ENCODE results near the gene GPR119.
"Not testable (repeated sequence)": the region's sequence is repeated elsewhere in the genome, so short reads cannot be mapped to it uniquely, and the experiment has no call there.

GPR119 gene

DNA sequence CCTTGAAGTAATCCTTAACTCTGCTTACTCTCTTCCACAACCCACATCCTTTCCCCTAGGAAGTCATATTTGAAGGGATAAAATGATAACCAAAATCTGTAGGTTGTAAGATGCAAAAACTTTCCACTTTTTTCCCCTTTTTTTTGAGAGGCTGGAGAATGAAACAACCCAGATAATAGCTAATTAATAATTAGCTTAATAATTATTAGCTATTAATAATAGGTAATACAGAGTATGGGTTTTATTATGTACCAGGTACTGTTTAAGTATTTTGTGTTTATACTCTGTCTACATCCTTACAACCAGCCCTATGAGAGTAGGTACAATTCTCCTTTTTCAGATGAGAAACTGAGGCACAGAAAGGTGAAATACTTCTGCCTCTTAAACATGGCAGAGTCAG is 9.4 kb downstream of the GPR119 start:
- Histone ChIP-seq H2BK5ac (ENCODE audit: low read depth, low read length, poor library complexity) (no peak overlapping the region), H3K4ac (ENCODE audit: low read depth, low read length) (no peak overlapping the region), H3K9me3 (ENCODE audit: insufficient read depth, low read depth, low read length) (no peaks in the 10 kb centered on the region), H2BK12ac (ENCODE audit: low read length) (no peak overlapping the region), H3K27ac (ENCODE audit: low read depth, low read length) (no peak overlapping the region), H3K14ac (ENCODE audit: low read length) (no peak overlapping the region), H2AK5ac (ENCODE audit: low read length) (no peak overlapping the region), H4K8ac (ENCODE audit: low read depth, low read length) (no peak overlapping the region), H2BK120ac (ENCODE audit: insufficient read depth, low read length, poor library complexity) (no peak overlapping the region), H3K23ac (ENCODE audit: low read length) (no peak overlapping the region), H3K36me3 (ENCODE audit: control insufficient read depth in 1 of 2, insufficient read depth in 2 of 2, low read length in 2 of 2) (no peaks in the 10 kb centered on the region), H4K12ac (ENCODE audit: low read depth, low read length) (no peak overlapping the region), H3K79me1 (ENCODE audit: low read length) (no peaks in the 10 kb centered on the region), H3K4me1 (ENCODE audit: control insufficient read depth in 1 of 2, insufficient read depth in 2 of 2, low read length in 2 of 2) (no peaks in the 10 kb centered on the region), H3K4me2 (ENCODE audit: low read length) (no peak overlapping the region), H3K79me2 (ENCODE audit: control insufficient read depth, insufficient read depth, low read length, poor library complexity) (no peaks in the 10 kb centered on the region), H3K18ac (ENCODE audit: low read length) (no peak overlapping the region), H4K91ac (ENCODE audit: low read depth, low read length) (no peak overlapping the region), H3K4me3 (ENCODE audit: low read depth, low read length) (no peak overlapping the region), H3K9ac (ENCODE audit: low read length) (no peak overlapping the region), H2AFZ (ENCODE audit: insufficient read depth, low read length, poor library complexity) (no peak overlapping the region), H3K27me3 (ENCODE audit: insufficient read depth, low read length) (no peaks in the 10 kb centered on the region)
- DNase-seq = no peak

DNA sequence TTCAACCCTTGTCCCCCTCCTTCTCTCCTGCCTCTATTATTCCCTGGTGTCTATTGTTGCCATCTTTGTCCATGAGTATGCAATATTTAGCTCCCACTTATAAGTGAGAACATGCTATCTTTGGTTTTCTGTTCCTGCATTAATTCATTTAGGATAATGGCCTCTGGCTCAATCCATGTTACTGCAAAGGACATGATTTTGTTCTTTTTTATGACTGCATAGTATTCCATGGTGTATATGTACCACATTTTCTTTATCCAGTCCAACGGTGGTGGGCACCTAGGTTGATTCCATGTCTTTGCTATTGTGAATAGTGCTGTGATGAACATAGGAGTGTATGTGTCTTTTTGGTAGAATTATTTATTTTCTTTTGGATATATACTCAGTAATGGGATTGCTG is 33.4 kb downstream of the GPR119 start:
- H3K9ac ChIP-seq (ENCODE audit: low read length); H4K12ac ChIP-seq (ENCODE audit: low read depth, low read length); H4K91ac ChIP-seq (ENCODE audit: low read depth, low read length); H3K79me2 ChIP-seq (ENCODE audit: control insufficient read depth, insufficient read depth, low read length, poor library complexity); H3K4me2 ChIP-seq (ENCODE audit: low read length); DNase-seq; H3K23ac ChIP-seq (ENCODE audit: low read length); H3K27ac ChIP-seq (ENCODE audit: low read depth, low read length); H3K9me3 ChIP-seq (ENCODE audit: insufficient read depth, low read depth, low read length); H3K27me3 ChIP-seq (ENCODE audit: insufficient read depth, low read length); H2AK5ac ChIP-seq (ENCODE audit: low read length); H3K79me1 ChIP-seq (ENCODE audit: low read length); H3K4me1 ChIP-seq (ENCODE audit: control insufficient read depth in 1 of 2, insufficient read depth in 2 of 2, low read length in 2 of 2); H3K14ac ChIP-seq (ENCODE audit: low read length); H2AFZ ChIP-seq (ENCODE audit: insufficient read depth, low read length, poor library complexity); H3K4me3 ChIP-seq (ENCODE audit: low read depth, low read length); H2BK5ac ChIP-seq (ENCODE audit: low read depth, low read length, poor library complexity); H2BK12ac ChIP-seq (ENCODE audit: low read length); H3K4ac ChIP-seq (ENCODE audit: low read depth, low read length); H2BK120ac ChIP-seq (ENCODE audit: insufficient read depth, low read length, poor library complexity); H4K8ac ChIP-seq (ENCODE audit: low read depth, low read length); H3K18ac ChIP-seq (ENCODE audit: low read length); H3K36me3 ChIP-seq (ENCODE audit: control insufficient read depth in 1 of 2, insufficient read depth in 2 of 2, low read length in 2 of 2): not testable (repeated sequence)
- no CpG with 5 or more reads among the region's 1 CpG for WGBS (ENCODE audit: extremely low coverage, insufficient coverage, insufficient read length)

DNA sequence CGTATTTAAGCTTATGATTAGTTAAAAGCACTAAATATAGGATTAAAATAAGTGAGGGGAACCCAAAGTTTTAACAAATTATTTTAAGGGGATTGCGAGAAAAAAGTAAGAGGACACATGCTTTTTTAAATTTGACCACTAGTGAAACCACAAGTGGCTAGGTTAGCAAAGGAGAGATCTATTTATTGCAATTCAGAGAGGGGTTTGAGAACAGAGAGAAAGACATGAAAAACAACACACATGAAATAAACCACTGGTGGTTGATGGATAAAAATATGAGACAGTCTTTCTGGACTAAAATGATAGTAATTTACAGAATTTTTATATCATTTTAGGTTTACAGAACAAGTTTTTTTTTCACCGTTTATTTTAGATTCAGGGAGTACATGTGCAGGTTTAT is 33.9 kb downstream of the GPR119 start:
- Histone ChIP-seq H2BK120ac (ENCODE audit: insufficient read depth, low read length, poor library complexity) (no peak overlapping the region), H3K79me1 (ENCODE audit: low read length) (no peaks in the 10 kb centered on the region), H2AK5ac (ENCODE audit: low read length) (no peak overlapping the region), H2AFZ (ENCODE audit: insufficient read depth, low read length, poor library complexity) (no peak overlapping the region), H3K18ac (ENCODE audit: low read length) (no peak overlapping the region), H3K23ac (ENCODE audit: low read length) (no peak overlapping the region), H3K14ac (ENCODE audit: low read length) (no peak overlapping the region), H3K9ac (ENCODE audit: low read length) (no peak overlapping the region), H3K4ac (ENCODE audit: low read depth, low read length) (no peak overlapping the region), H3K27me3 (ENCODE audit: insufficient read depth, low read length) (no peaks in the 10 kb centered on the region), H3K4me3 (ENCODE audit: low read depth, low read length) (no peak overlapping the region), H3K79me2 (ENCODE audit: control insufficient read depth, insufficient read depth, low read length, poor library complexity) (no peaks in the 10 kb centered on the region), H3K9me3 (ENCODE audit: insufficient read depth, low read depth, low read length) (no peaks in the 10 kb centered on the region), H2BK12ac (ENCODE audit: low read length) (no peak overlapping the region), H3K27ac (ENCODE audit: low read depth, low read length) (no peak overlapping the region), H2BK5ac (ENCODE audit: low read depth, low read length, poor library complexity) (no peak overlapping the region), H4K8ac (ENCODE audit: low read depth, low read length) (no peak overlapping the region), H4K91ac (ENCODE audit: low read depth, low read length) (no peak overlapping the region), H3K36me3 (ENCODE audit: control insufficient read depth in 1 of 2, insufficient read depth in 2 of 2, low read length in 2 of 2) (no peaks in the 10 kb centered on the region), H3K4me2 (ENCODE audit: low read length) (no peak overlapping the region), H4K12ac (ENCODE audit: low read depth, low read length) (no peak overlapping the region), H3K4me1 (ENCODE audit: control insufficient read depth in 1 of 2, insufficient read depth in 2 of 2, low read length in 2 of 2) (no peaks in the 10 kb centered on the region)
- no peak for DNase-seq
- WGBS (ENCODE audit: extremely low coverage, insufficient coverage, insufficient read length) = no CpG with 5 or more reads among the region's 3 CpGs

DNA sequence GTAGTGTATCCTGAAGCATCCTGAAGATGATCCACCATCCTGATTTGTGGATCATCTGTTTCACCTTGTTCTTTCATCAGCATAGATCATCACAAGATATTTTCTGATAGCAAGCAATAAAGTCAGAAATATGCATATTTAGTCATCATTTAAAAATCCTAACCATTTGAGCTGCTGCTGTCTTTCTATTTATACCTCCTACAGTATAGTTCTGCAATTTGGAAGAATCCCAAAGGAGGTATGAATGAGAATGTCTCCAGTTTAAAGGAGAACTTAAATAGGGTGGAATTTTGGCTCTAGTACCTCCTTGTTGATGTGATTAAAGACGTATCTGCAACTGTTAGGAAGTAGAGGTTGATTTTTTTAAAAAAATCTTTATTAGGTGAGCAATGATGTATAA is 38.2 kb downstream of the GPR119 start:
- H3K14ac ChIP-seq (ENCODE audit: low read length) = no peak overlapping the region
- no CpG with 5 or more reads among the region's 1 CpG for WGBS (ENCODE audit: extremely low coverage, insufficient coverage, insufficient read length)
- no peak overlapping the region for H3K4me2 ChIP-seq (ENCODE audit: low read length)
- no peak overlapping the region for H2AFZ ChIP-seq (ENCODE audit: insufficient read depth, low read length, poor library complexity)
- H2BK5ac ChIP-seq (ENCODE audit: low read depth, low read length, poor library complexity) = no peak overlapping the region
- no peak overlapping the region for H3K4ac ChIP-seq (ENCODE audit: low read depth, low read length)
- no peak overlapping the region for H3K18ac ChIP-seq (ENCODE audit: low read length)
- peak in 1 of 2 donors; percentile 6 for DNase-seq
- no peak overlapping the region for H2AK5ac ChIP-seq (ENCODE audit: low read length)
- H3K27me3 ChIP-seq (ENCODE audit: insufficient read depth, low read length) = no peaks in the 10 kb centered on the region
- no peak overlapping the region for H3K23ac ChIP-seq (ENCODE audit: low read length)
- H3K4me1 ChIP-seq (ENCODE audit: control insufficient read depth in 1 of 2, insufficient read depth in 2 of 2, low read length in 2 of 2) = no peaks in the 10 kb centered on the region
- no peak overlapping the region for H4K8ac ChIP-seq (ENCODE audit: low read depth, low read length)
- H2BK120ac ChIP-seq (ENCODE audit: insufficient read depth, low read length, poor library complexity) = no peak overlapping the region
- H3K9me3 ChIP-seq (ENCODE audit: insufficient read depth, low read depth, low read length) = no peaks in the 10 kb centered on the region
- no peak overlapping the region for H3K9ac ChIP-seq (ENCODE audit: low read length)
- no peak overlapping the region for H4K91ac ChIP-seq (ENCODE audit: low read depth, low read length)
- H4K12ac ChIP-seq (ENCODE audit: low read depth, low read length) = no peak overlapping the region
- H3K4me3 ChIP-seq (ENCODE audit: low read depth, low read length) = no peak overlapping the region
- no peak overlapping the region for H3K27ac ChIP-seq (ENCODE audit: low read depth, low read length)
- H2BK12ac ChIP-seq (ENCODE audit: low read length) = no peak overlapping the region
- no peaks in the 10 kb centered on the region for H3K79me2 ChIP-seq (ENCODE audit: control insufficient read depth, insufficient read depth, low read length, poor library complexity)
- no peaks in the 10 kb centered on the region for H3K36me3 ChIP-seq (ENCODE audit: control insufficient read depth in 1 of 2, insufficient read depth in 2 of 2, low read length in 2 of 2)
- no peaks in the 10 kb centered on the region for H3K79me1 ChIP-seq (ENCODE audit: low read length)

DNA sequence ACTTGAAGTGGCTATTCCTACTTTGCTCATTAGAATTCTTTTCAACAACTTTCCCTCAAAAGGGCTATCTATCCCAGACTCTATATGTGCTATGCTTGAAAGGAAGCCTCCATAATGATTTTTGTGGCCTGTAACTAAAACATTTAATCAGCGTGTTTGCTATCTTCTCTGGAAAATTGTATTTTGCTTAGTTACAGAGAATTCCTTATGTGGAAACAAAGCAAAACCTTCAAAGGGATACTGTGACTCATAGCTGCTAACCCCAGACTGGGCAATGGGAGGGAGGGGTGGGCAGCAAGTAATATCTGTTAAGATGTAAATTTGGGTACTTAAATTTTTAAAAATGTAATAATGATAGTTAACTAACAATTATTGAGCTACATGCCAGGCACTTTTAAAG is 42.1 kb downstream of the GPR119 start:
- H3K9ac ChIP-seq (ENCODE audit: low read length) = no peak overlapping the region

More for the DNA sequence above, 42.1 kb downstream of the GPR119 start:
- H4K12ac ChIP-seq (ENCODE audit: low read depth, low read length) = no peak overlapping the region
- H3K4ac ChIP-seq (ENCODE audit: low read depth, low read length) = no peak overlapping the region
- no peak overlapping the region for H2BK5ac ChIP-seq (ENCODE audit: low read depth, low read length, poor library complexity)
- H4K91ac ChIP-seq (ENCODE audit: low read depth, low read length) = no peak overlapping the region
- no CpG with 5 or more reads among the region's 1 CpG for WGBS (ENCODE audit: extremely low coverage, insufficient coverage, insufficient read length)
- no peak overlapping the region for H4K8ac ChIP-seq (ENCODE audit: low read depth, low read length)
- H3K79me1 ChIP-seq (ENCODE audit: low read length) = peaks cover 5% of the 10 kb centered on the region
- no peak overlapping the region for H2AK5ac ChIP-seq (ENCODE audit: low read length)
- H3K23ac ChIP-seq (ENCODE audit: low read length) = no peak overlapping the region
- no peak for DNase-seq
- no peak overlapping the region for H3K27ac ChIP-seq (ENCODE audit: low read depth, low read length)
- no peak overlapping the region for H3K14ac ChIP-seq (ENCODE audit: low read length)
- no peaks in the 10 kb centered on the region for H3K36me3 ChIP-seq (ENCODE audit: control insufficient read depth in 1 of 2, insufficient read depth in 2 of 2, low read length in 2 of 2)
- no peaks in the 10 kb centered on the region for H3K27me3 ChIP-seq (ENCODE audit: insufficient read depth, low read length)
- H3K4me1 ChIP-seq (ENCODE audit: control insufficient read depth in 1 of 2, insufficient read depth in 2 of 2, low read length in 2 of 2) = no peaks in the 10 kb centered on the region
- H3K9me3 ChIP-seq (ENCODE audit: insufficient read depth, low read depth, low read length) = no peaks in the 10 kb centered on the region
- H2BK120ac ChIP-seq (ENCODE audit: insufficient read depth, low read length, poor library complexity) = no peak overlapping the region
- H3K4me3 ChIP-seq (ENCODE audit: low read depth, low read length) = no peak overlapping the region
- H3K79me2 ChIP-seq (ENCODE audit: control insufficient read depth, insufficient read depth, low read length, poor library complexity) = peaks cover 3% of the 10 kb centered on the region
- no peak overlapping the region for H3K4me2 ChIP-seq (ENCODE audit: low read length)
- no peak overlapping the region for H2AFZ ChIP-seq (ENCODE audit: insufficient read depth, low read length, poor library complexity)
- H2BK12ac ChIP-seq (ENCODE audit: low read length) = no peak overlapping the region
- H3K18ac ChIP-seq (ENCODE audit: low read length) = no peak overlapping the region

All from trophoblast cell (in vitro differentiated cells and primary cell).